GM12801 (cell line): Measurements from ENCODE around the gene RRP9.

Experiments used
- CTCF ChIP-seq: IDR thresholded peaks from one replicate; pipeline ENCODE4 v1.5.1; 2011; ENCODE audit warnings: control low read depth; ENCODE audit not compliant: insufficient read length; ENCODE audit errors: extremely low read depth

Gene RRP9

DNA sequence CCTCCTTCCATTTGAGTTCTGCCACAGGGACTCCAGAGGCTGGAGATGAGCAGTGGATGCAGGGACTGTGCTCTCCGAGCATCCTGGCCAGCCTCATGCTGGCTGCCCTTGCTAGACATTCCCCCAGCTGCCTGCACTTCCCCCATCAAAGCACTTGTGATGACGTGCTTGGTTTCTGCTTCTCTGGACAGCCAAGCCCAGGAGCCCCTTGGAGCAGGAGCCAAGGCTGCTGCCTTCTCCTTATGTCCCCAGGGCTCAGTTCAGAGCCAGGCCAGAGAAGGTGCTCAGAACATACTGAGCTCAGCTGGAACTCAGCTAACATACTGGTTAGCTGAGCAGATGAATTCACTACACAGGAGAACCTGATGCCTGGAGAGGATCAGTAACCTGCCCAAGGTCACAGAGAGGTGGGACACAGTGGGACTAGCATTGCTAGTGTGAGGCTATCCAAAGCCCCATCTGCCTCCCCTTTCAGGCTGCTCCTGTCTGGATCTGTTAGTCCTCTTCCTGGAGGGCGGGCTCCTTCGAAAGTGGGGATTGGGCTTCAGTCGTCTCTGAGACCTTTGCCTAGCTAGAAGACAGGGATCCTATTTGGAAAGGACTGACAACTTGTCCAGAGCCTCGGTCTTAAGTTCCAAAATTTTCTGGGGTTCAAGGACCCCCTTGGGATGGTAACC, 21.3 kb upstream of the RRP9 start:
- TF ChIP-seq CTCF, result no peak

DNA sequence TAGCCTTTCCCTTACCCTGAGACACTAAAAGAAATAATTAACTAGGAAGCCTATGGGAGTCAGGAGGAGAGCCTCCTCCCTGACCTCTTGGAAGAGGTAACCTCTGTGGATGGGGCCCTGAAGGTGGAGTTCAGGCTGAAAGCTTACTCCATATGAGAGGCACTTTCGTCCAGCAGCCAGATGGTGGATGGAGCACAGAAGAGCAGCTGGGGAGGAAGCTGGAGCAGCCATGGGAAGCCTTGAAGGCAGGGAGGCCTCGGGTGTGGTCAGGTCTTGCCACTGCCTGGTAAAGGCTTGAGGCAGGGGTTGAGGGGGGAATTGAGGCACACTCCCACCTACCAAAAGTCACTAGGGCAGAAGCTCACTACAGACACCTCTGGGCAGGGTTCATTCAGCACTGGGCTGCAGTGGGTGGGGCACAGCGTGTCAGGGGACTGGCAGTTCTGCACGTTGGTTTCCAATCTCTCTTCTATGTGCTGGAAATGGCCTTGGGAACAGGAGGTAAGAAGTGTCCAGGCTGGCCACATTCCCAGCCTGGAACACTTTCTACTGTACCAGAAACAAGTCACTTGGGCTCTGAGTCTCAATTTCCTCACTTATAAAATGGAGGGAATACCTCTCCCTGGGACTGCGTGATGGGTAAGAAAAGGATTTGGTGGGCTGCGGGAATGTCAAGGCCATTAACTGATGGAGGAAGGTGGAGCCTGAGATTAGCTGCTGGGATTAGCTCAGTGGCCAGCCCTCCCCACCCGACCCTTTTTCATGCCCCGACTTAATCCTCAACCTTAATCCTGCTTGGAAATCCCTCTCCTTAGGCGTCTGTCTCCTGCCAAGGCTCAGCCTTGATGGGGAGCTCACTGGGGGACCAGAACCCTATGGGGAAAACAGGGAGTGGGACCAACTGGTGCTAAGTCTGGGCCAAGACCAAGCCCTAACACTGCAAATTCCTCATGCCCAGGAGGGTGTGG, 20.2 kb upstream of the RRP9 start:
- TF ChIP-seq CTCF, result no peak

DNA sequence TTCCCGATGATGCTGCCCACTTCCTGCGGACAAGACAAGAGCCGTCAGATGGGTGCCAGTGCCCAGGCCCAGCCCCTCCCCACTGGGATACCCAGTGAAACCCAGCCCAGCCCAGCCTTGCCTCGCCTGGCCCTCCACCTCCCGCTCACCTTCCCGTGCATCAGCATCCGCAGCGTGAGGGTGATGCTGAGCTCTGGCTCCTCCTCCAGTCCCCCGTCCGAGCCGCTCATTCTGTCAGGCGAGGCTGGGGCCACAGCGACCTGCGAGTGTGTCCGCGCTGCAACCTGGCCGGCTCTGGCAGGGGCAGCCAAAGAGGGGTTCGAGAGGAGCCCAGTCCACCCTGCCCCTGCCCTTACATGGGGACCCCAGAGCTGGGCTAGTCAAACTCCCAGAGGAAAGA, 19.3 kb upstream of the RRP9 start:
- TF ChIP-seq CTCF, result no peak

GRCh38 chr3:51960386-51960785, 18.7 kb upstream of the RRP9 start:
- no peak for TF ChIP-seq CTCF

DNA sequence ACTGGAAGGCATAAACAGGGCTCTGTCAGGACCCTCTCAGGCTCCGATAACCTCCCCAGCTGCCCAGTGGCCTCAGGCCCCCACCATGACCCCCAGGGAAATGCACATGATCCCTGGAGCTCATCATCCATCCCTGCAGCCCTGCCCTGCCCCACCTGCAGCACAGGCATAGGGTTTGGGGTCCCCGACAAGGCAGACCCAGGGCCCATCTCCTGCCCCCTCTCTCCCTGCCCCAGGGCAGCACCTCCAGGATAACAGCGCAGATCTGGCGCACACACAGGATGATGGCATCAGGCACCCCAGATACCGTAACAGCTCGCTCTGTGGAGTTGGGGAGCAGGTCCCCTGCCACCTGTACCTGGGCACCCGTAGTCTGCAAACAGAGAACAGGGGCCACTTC, 17.9 kb upstream of the RRP9 start:
- no peak for TF ChIP-seq CTCF

GRCh38 chr3:51958603-51959521, 17.2 kb upstream of the RRP9 start:
- TF ChIP-seq CTCF, result no peak
